Neural cell (in vitro differentiated cells): ENCODE data around the gene ADGRF3.

Source experiments
- POLR2AphosphoS5 ChIP-seq: IDR thresholded peaks from 2 replicates; pipeline ENCODE4 v1.6.1; 2012
- RAD21 ChIP-seq: fragments of 450-650 bp; conservative IDR thresholded peaks from 2 replicates; pipeline ENCODE4 v1.6.1; 2014; ENCODE audit warnings: antibody characterized with exemption, mild to moderate bottlenecking, moderate library complexity
- TF ChIP-seq, protein P1 (sequence below): IDR thresholded peaks from 2 replicates; pipeline ENCODE4 v1.6.1; 2012; ENCODE audit warnings: borderline replicate concordance
- TF ChIP-seq, protein P2 (sequence below): fragments of 450-650 bp; IDR thresholded peaks from 2 replicates; pipeline ENCODE4 v1.5.1; 2014; ENCODE audit warnings: antibody characterized with exemption, mild to moderate bottlenecking, moderate library complexity; ENCODE audit not compliant: poor library complexity, severe bottlenecking

GRCh38 chr2:26279886-26280285 lies 66.7 kb downstream of the ADGRF3 start:
- TF ChIP-seq, protein P1, sequence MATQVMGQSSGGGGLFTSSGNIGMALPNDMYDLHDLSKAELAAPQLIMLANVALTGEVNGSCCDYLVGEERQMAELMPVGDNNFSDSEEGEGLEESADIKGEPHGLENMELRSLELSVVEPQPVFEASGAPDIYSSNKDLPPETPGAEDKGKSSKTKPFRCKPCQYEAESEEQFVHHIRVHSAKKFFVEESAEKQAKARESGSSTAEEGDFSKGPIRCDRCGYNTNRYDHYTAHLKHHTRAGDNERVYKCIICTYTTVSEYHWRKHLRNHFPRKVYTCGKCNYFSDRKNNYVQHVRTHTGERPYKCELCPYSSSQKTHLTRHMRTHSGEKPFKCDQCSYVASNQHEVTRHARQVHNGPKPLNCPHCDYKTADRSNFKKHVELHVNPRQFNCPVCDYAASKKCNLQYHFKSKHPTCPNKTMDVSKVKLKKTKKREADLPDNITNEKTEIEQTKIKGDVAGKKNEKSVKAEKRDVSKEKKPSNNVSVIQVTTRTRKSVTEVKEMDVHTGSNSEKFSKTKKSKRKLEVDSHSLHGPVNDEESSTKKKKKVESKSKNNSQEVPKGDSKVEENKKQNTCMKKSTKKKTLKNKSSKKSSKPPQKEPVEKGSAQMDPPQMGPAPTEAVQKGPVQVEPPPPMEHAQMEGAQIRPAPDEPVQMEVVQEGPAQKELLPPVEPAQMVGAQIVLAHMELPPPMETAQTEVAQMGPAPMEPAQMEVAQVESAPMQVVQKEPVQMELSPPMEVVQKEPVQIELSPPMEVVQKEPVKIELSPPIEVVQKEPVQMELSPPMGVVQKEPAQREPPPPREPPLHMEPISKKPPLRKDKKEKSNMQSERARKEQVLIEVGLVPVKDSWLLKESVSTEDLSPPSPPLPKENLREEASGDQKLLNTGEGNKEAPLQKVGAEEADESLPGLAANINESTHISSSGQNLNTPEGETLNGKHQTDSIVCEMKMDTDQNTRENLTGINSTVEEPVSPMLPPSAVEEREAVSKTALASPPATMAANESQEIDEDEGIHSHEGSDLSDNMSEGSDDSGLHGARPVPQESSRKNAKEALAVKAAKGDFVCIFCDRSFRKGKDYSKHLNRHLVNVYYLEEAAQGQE, result no peak
- TF ChIP-seq, protein P2, sequence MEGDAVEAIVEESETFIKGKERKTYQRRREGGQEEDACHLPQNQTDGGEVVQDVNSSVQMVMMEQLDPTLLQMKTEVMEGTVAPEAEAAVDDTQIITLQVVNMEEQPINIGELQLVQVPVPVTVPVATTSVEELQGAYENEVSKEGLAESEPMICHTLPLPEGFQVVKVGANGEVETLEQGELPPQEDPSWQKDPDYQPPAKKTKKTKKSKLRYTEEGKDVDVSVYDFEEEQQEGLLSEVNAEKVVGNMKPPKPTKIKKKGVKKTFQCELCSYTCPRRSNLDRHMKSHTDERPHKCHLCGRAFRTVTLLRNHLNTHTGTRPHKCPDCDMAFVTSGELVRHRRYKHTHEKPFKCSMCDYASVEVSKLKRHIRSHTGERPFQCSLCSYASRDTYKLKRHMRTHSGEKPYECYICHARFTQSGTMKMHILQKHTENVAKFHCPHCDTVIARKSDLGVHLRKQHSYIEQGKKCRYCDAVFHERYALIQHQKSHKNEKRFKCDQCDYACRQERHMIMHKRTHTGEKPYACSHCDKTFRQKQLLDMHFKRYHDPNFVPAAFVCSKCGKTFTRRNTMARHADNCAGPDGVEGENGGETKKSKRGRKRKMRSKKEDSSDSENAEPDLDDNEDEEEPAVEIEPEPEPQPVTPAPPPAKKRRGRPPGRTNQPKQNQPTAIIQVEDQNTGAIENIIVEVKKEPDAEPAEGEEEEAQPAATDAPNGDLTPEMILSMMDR, result no peak
- no peak for TF ChIP-seq RAD21
- no peak for TF ChIP-seq POLR2AphosphoS5
